ENCODE results near the gene GRID2.

The GRID2 gene

GRCh38 chr4:93407493-93408275 lies 1103.9 kb downstream of the GRID2 start:
- DNase-seq, result no peak
- Histone ChIP-seq H2AFZ (ENCODE audit: low read length) (no peak overlapping the region), H3K4me1 (ENCODE audit: low read length) (no peaks in the 10 kb centered on the region), H4K20me1 (ENCODE audit: insufficient read depth, low read length) (no peaks in the 10 kb centered on the region), H3K9me3 (replicated peaks; ENCODE audit: insufficient read depth, low read length) (no peaks in the 10 kb centered on the region), H3K36me3 (replicated peaks; ENCODE audit: insufficient read depth, low read length) (no peaks in the 10 kb centered on the region), H3K79me2 (ENCODE audit: low read length) (no peaks in the 10 kb centered on the region), H3K27ac (ENCODE audit: low read length) (no peak overlapping the region), H3K9ac (ENCODE audit: low read length) (no peak overlapping the region), H3K9me2 (replicated peaks; ENCODE audit: insufficient read depth, low read length) (no peaks in the 10 kb centered on the region), H3K4me2 (ENCODE audit: low read depth, low read length) (no peak overlapping the region), H3K4me3 (ENCODE audit: low read length) (no peak overlapping the region), H3K27me3 (replicated peaks; ENCODE audit: insufficient read depth, low read length) (no peaks in the 10 kb centered on the region), H3F3A (ENCODE audit: insufficient read depth, low read length) (no peaks in the 10 kb centered on the region)
- TF ChIP-seq CTCF (IDR thresholded peaks at IDR 0.05; ENCODE audit: low read length) (no peak), EZH2 (optimal IDR thresholded peaks at IDR 0.05; ENCODE audit: low read depth, low read length) (no peak), EZH2phosphoT487 (IDR thresholded peaks at IDR 0.05; ENCODE audit: low read length) (no peak)

- Histone ChIP-seq H4K20me1 (ENCODE audit: insufficient read depth, low read length) (no peaks in the 10 kb centered on the region), H3K4me1 (ENCODE audit: low read length) (no peaks in the 10 kb centered on the region), H3K27ac (ENCODE audit: low read length) (no peak overlapping the region), H3K27me3 (replicated peaks; ENCODE audit: insufficient read depth, low read length) (no peaks in the 10 kb centered on the region), H3K4me2 (ENCODE audit: low read depth, low read length) (no peak overlapping the region), H3K36me3 (replicated peaks; ENCODE audit: insufficient read depth, low read length) (no peaks in the 10 kb centered on the region), H3K9me3 (replicated peaks; ENCODE audit: insufficient read depth, low read length) (no peaks in the 10 kb centered on the region), H3K9me2 (replicated peaks; ENCODE audit: insufficient read depth, low read length) (no peaks in the 10 kb centered on the region), H3K4me3 (ENCODE audit: low read length) (no peak overlapping the region), H2AFZ (ENCODE audit: low read length) (no peak overlapping the region), H3K9ac (ENCODE audit: low read length) (no peak overlapping the region), H3F3A (ENCODE audit: insufficient read depth, low read length) (no peaks in the 10 kb centered on the region), H3K79me2 (ENCODE audit: low read length) (no peaks in the 10 kb centered on the region)
- TF ChIP-seq EZH2 (optimal IDR thresholded peaks at IDR 0.05; ENCODE audit: low read depth, low read length) (no peak), CTCF (IDR thresholded peaks at IDR 0.05; ENCODE audit: low read length) (no peak), EZH2phosphoT487 (IDR thresholded peaks at IDR 0.05; ENCODE audit: low read length) (no peak)
- no peak for DNase-seq
These were observed 1105.3 kb downstream of the GRID2 start for GRCh38 chr4:93409035-93409434.

- Histone ChIP-seq H3K79me2 (ENCODE audit: low read length) (no peaks in the 10 kb centered on the region), H3K4me3 (ENCODE audit: low read length) (no peak overlapping the region), H3K9ac (ENCODE audit: low read length) (no peak overlapping the region), H3K9me2 (replicated peaks; ENCODE audit: insufficient read depth, low read length) (no peaks in the 10 kb centered on the region), H3K36me3 (replicated peaks; ENCODE audit: insufficient read depth, low read length) (no peaks in the 10 kb centered on the region), H3K9me3 (replicated peaks; ENCODE audit: insufficient read depth, low read length) (no peaks in the 10 kb centered on the region), H3K27ac (ENCODE audit: low read length) (no peak overlapping the region), H3K4me2 (ENCODE audit: low read depth, low read length) (no peak overlapping the region), H3K4me1 (ENCODE audit: low read length) (no peaks in the 10 kb centered on the region), H3F3A (ENCODE audit: insufficient read depth, low read length) (no peaks in the 10 kb centered on the region), H3K27me3 (replicated peaks; ENCODE audit: insufficient read depth, low read length) (no peaks in the 10 kb centered on the region), H2AFZ (ENCODE audit: low read length) (no peak overlapping the region), H4K20me1 (ENCODE audit: insufficient read depth, low read length) (no peaks in the 10 kb centered on the region)
- no peak for DNase-seq
- TF ChIP-seq EZH2 (optimal IDR thresholded peaks at IDR 0.05; ENCODE audit: low read depth, low read length) (no peak), CTCF (IDR thresholded peaks at IDR 0.05; ENCODE audit: low read length) (no peak), EZH2phosphoT487 (IDR thresholded peaks at IDR 0.05; ENCODE audit: low read length) (no peak)
These were observed 1110.3 kb downstream of the GRID2 start for GRCh38 chr4:93414041-93414550.

Measured in MM.1S (cell line).